KOPT-K1 (cell line): ENCODE results near the gene SLC35E2B.
A peak's percentile ranks its signal among the peaks of the same experiment; 100 is the strongest.

Source experiments
- H3K27ac ChIP-seq: fragments of 200-600 bp; sonication (generic); 2 replicates; pipeline ENCODE4 v1.5.1; 2016; ENCODE audit warnings: antibody characterized with exemption, mild to moderate bottlenecking, low read depth, low read length; ENCODE audit not compliant: poor library complexity, severe bottlenecking
- H3K36me3 ChIP-seq: fragments of 200-600 bp; sonication (generic); 2 replicates; pipeline ENCODE4 v1.5.1; 2017; ENCODE audit warnings: antibody characterized with exemption, mild to moderate bottlenecking, low read length, moderate library complexity; ENCODE audit not compliant: insufficient read depth
- H3K9me3 ChIP-seq: fragments of 200-600 bp; sonication (generic); 2 replicates; pipeline ENCODE4 v1.5.1; 2017; ENCODE audit warnings: antibody characterized with exemption, low read length, mild to moderate bottlenecking; ENCODE audit not compliant: insufficient read depth, poor library complexity, severe bottlenecking

Gene SLC35E2B

GRCh38 chr1:1619917-1620361 lies 72.7 kb downstream of the SLC35E2B start:
- Histone ChIP-seq H3K27ac (no peak overlapping the region), H3K9me3 (no peaks in the 10 kb centered on the region), H3K36me3 (peaks cover 11% of the 10 kb centered on the region; the same call in 1 of the 2 replicates)

GRCh38 chr1:1618396-1619068 lies 74.1 kb downstream of the SLC35E2B start:
- Histone ChIP-seq H3K36me3 (peaks cover 11% of the 10 kb centered on the region; the same call in 1 of the 2 replicates), H3K9me3 (no peaks in the 10 kb centered on the region), H3K27ac (no peak overlapping the region)

DNA sequence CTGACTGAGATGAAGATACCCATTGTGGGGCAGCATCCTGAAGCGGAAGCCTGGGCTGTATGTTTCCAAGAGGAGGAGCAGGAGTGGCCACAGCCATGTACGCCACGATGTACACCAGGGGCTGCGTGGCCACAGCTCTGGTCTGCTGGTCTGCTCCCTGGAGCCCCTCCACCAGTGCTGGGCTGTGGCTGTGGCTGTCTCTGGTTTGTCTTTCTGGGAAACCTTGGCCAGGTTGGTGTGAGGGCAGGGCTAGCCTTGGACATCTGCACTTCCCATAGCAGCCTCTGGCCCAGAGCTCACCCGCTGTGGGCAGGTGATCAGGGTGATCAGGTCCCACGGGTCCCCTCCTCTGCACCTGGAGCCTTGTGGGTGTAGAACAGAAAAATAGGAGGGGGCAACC lies 74.7 kb downstream of the SLC35E2B start:
- Histone ChIP-seq H3K9me3 (no peaks in the 10 kb centered on the region), H3K36me3 (peaks cover 11% of the 10 kb centered on the region; the same call in 1 of the 2 replicates), H3K27ac (no peak overlapping the region)

- H3K9me3 ChIP-seq, result no peaks in the 10 kb centered on the region
- no peak overlapping the region for H3K27ac ChIP-seq
- H3K36me3 ChIP-seq, result peaks cover 11% of the 10 kb centered on the region; the same call in 1 of the 2 replicates
Observed at GRCh38 chr1:1617516-1617915, 75.1 kb downstream of the SLC35E2B start.

- Histone ChIP-seq H3K36me3 (peaks cover 11% of the 10 kb centered on the region; the same call in 1 of the 2 replicates), H3K27ac (no peak overlapping the region), H3K9me3 (no peaks in the 10 kb centered on the region)
Observed at GRCh38 chr1:1616838-1617237, 75.8 kb downstream of the SLC35E2B start.

DNA sequence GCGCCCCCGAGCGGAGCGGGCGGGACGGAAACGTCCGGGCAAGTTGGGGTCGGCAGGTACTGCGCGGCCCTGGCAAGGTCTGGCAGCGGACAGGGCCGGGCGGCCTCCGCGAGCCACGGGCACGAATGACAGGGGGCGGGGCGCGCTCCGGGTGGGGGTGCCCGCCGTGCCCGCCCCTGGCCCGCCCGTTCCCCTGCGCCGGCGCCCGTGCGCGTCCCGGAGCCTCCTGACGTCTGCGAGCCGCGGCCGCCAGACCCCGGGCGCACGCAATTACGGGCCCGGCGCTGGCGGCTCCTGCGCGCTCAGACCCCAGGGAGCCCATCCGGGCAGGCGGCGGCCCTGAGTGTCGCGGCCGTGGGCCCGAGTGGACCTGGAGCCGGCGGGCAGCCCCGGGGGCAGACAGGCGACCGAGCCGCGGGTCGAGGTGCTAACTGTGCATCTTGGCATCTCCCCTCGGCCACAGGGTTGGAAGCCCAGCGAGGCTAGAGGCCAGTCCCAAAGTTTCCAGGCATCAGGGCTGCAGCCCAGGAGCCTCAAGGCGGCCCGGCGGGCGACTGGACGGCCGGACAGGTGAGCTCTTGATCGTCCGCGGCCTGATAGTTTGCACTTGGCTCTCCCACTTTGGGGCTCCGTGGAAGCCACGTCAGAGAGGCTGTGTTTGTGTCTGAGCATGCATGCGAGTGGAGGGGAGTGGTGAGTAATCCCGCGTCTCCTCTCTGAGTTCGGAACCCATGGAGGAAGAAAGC lies 76.4 kb downstream of the SLC35E2B start:
- Histone ChIP-seq H3K36me3 (peaks cover 11% of the 10 kb centered on the region; the same call in 1 of the 2 replicates), H3K27ac (peak overlapping the region; percentile 98), H3K9me3 (no peaks in the 10 kb centered on the region)

GRCh38 chr1:1615256-1616044 lies 77.1 kb downstream of the SLC35E2B start, which contains the start of gene MIB2:
TSS of gene MIB2 (plus strand) at chr1:1615500. CDS start at chr1:1623453, 7,953 bp downstream.
- Histone ChIP-seq H3K9me3 (no peaks in the 10 kb centered on the region), H3K27ac (peak within 1 kb of the TSS; percentile 98), H3K36me3 (peaks cover 11% of the 10 kb centered on the region; the same call in 1 of the 2 replicates)

DNA sequence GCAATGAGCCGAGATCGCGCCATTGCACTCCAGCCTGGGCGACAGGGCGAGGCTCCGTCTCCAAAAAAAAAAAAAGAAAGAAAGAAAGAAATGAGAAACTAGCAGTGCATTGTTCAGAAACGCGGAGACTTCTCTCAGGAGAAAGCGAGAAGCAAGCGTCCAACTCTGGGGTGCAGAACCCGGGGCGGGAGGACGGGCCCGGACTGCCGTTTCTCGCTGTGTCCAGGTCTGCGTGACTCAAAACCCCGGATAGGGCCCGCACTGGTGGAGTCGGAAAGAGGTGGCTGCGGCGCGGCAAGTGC lies 77.7 kb downstream of the SLC35E2B start:
- peak overlapping the region; percentile 98 for H3K27ac ChIP-seq
- H3K9me3 ChIP-seq, result no peaks in the 10 kb centered on the region
- H3K36me3 ChIP-seq, result peaks cover 11% of the 10 kb centered on the region; the same call in 1 of the 2 replicates

- Histone ChIP-seq H3K27ac (peak overlapping the region; percentile 98), H3K36me3 (peaks cover 11% of the 10 kb centered on the region; the same call in 1 of the 2 replicates), H3K9me3 (no peaks in the 10 kb centered on the region)
Observed at GRCh38 chr1:1614204-1614953, 78.2 kb downstream of the SLC35E2B start.

GRCh38 chr1:1613509-1614082 lies 79.0 kb downstream of the SLC35E2B start:
- H3K27ac ChIP-seq, result no peak overlapping the region
- peaks cover 11% of the 10 kb centered on the region; the same call in 1 of the 2 replicates for H3K36me3 ChIP-seq
- no peaks in the 10 kb centered on the region for H3K9me3 ChIP-seq

DNA sequence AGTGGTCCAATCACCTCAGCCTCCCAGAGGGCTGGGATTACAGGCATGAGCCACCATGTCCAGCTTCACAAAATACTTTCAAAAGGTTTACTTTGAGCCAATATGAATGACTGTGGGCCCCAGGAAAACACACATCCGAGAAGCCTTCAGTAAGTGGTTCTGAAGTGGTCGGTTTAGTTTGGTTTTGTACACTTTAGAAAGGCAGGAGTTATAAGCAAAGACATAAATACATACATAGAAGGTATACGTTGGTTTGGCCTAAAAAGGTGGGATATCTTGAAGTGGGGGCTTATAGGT lies 80.5 kb downstream of the SLC35E2B start:
- Histone ChIP-seq H3K36me3 (no peaks in the 10 kb centered on the region), H3K9me3 (no peaks in the 10 kb centered on the region), H3K27ac (no peak overlapping the region)

DNA sequence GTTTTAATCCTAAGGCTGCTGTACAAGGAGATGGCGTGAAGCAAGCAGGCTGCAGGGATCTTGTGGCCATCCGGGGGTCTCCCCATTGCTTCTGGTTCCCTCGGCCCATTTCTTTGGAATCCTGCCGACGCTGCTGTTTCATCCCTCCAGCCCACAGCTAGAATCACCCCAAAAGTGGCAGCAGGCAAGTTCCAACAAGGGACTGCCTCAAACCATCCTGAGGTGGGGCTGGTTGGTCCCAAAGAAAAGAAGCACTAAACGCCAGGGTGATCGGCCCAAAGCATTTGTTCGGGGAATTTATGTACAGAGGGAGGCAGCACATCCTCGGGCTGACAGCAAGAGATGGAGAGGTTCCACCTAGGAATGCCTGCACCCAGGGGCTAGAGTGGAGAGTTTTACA lies 81.8 kb downstream of the SLC35E2B start:
- no peak overlapping the region for H3K27ac ChIP-seq
- no peaks in the 10 kb centered on the region for H3K36me3 ChIP-seq
- H3K9me3 ChIP-seq, result no peaks in the 10 kb centered on the region

DNA sequence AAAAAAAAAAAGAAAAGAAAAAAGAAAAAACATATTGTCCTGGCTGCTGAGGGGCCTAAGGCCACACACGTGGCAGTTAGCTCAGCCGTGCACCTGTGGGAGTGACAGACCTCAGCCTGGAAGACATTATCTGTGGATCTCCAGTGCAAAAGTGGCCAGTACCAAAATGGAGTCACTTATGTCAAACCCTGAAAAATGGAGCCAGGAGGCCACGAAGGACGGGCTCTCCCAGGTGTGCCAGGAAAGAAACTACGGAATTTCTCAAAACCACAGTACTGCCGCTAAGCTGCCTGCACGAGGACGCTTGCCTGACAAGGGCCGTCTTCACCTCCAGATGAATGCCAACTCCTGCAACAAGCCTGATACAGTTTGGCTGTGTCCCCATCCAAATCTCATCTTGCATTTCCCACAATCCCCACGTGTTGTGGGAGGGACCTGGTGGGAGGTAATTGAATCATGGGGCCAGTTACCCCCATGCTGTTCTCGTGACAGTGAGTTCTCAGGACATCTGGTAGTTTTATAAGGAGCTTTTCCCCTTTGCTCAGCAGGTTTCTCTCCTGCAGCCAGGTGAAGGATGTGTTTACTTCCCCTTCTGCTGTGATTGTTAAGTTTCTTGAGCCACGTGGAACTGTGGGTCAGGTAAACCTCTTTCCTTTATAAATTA lies 82.6 kb downstream of the SLC35E2B start:
- Histone ChIP-seq H3K36me3 (no peaks in the 10 kb centered on the region), H3K9me3 (no peaks in the 10 kb centered on the region), H3K27ac (no peak overlapping the region)
